Activated CD8-positive, alpha-beta memory T cell treated with anti-CD3 and anti-CD28 coated beads for 1 hour (primary cell): ENCODE results near the gene ERBB3.
"Not testable (repeated sequence)": the region's sequence is repeated elsewhere in the genome, so short reads cannot be mapped to it uniquely, and the experiment has no call there.

Experiments
- DNase-seq, 2 donors: peaks; one replicate each; pipeline ENCODE4 v3.0.0-alpha.2; 2020; ENCODE audit warnings: low read depth in 1 of 2; ENCODE audit errors: extremely low read depth in 1 of 2

The ERBB3 gene

GRCh38 chr12:56079723-56080555 is at the start of gene ERBB3:
ERBB3 (plus strand) TSS chr12:56080165; CDS start chr12:56080301, 136 bp downstream.
- peak; percentile 28 to 44 for DNase-seq

DNA sequence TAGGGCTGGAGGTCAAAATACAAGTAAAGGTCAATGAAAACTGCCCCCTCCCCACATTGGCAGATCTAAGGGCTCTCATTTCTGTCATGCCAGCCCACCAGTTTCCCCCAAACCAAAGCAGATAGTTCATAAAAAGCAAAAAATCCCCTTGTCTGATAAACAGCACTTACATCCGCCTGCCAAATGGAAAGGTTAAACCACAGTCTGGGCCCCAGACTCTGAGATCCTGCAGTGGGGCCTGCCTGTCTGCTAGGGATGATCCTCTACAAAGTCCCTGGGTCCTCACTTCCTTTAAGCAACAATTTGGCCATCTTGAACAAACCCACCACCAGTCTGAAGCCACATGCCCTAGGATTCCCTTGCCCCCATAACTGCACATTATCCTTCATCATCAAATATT is 48.0 kb upstream of the ERBB3 start:
- DNase-seq = no peak

DNA sequence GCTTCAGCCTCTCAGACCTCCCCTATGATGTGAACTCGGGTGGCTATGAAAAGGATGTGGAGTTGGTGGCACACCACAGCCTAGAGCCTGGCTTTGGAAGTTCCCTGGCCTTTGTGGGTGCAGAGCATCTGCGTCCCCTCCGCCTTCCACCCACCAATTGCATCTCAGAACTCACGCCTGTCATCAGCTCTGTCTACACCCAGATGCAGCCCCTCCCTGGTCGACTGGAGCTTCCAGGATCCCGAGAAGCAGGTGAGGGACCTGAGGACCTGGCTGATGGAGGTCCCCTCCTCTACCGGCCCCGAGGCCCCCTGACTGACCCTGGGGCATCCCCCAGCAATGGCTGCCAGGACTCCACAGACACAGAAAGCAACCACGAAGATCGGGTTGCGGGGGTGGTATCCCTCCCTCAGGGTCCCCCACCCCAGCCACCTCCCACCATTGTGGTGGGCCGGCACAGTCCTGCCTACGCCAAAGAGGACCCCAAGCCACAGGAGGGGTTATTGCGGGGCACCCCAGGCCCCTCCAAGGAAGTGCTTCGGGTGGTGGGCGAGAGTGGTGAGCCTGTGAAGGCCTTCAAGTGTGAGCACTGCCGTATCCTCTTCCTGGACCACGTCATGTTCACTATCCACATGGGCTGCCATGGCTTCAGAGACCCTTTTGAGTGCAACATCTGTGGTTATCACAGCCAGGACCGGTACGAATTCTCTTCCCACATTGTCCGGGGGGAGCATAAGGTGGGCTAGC is 45.2 kb upstream of the ERBB3 start:
- DNase-seq = no peak

- no peak for DNase-seq
These were observed 42.8 kb upstream of the ERBB3 start for GRCh38 chr12:56037161-56037560.

- no peak for DNase-seq
These were observed 41.8 kb upstream of the ERBB3 start for GRCh38 chr12:56038022-56038655.

DNA sequence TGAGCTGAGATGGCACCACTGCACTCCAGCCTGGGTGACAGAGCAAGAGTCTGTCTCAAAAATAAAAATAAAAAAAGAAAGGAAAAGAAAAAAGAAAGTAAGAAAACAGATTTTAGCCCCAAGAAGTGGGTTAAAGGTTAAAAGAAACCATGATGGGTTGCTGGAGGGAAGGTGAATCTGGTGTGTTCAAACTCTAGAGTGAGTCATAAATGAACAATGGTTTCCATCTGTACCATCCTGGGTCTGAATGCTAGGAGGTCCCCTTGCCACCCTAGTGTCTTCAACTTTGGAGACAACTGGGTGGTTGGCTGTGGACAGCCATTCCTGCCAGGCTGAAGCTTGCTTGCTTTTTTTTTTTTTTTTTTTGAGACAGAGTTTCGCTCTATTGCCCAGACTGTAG is 39.8 kb upstream of the ERBB3 start:
- DNase-seq = no peak

DNA sequence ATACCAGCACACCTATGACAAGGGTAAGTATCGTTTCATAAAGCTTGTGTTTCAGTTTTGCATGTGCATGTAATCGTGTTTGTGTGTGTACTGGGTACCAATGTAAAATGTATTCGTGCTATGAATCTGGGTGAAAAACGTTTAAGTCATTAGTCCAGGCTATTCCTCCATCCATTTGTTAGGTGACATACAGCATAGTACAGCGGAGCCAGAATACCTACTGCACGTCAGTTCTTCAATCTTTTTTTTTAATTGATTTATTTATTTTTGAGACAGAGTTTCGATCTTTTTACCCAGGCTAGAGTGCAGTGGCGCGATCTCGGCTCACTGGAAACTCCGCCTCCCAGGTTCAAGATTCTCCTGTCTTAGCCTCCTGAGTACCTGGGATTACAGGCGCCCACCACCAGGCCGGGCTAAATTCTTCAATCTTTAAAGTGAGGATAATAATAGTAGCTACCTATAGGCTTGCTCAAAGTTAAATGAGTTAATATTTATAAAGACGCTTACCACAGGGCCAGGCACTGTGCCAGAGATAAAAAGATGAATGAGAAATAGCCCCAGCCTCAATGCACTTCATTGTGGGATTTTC is 38.9 kb upstream of the ERBB3 start:
- no peak for DNase-seq

- DNase-seq = peak; percentile 77 to 83
These were observed 38.2 kb upstream of the ERBB3 start, which contains the start of gene RPS26 for GRCh38 chr12:56041552-56042429. RPS26 (plus strand) TSS chr12:56041918; CDS start chr12:56042167, 249 bp downstream.

DNA sequence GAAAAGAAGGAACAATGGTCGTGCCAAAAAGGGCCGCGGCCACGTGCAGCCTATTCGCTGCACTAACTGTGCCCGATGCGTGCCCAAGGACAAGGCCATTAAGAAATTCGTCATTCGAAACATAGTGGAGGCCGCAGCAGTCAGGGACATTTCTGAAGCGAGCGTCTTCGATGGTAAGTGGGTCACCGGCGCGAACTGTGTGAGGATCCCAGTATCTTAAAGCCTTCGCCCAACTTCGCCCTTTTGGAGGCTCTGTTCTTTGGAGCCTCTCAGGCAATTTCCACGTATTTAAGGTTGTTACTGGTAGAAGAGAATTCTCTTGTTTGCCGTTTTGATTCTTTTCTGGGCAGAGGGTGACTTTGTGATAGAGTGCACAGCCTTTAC is 37.5 kb upstream of the ERBB3 start:
- DNase-seq = not testable (repeated sequence)

GRCh38 chr12:56042843-56043242 is 37.1 kb upstream of the ERBB3 start:
- no peak for DNase-seq

GRCh38 chr12:56046027-56046780 is 33.8 kb upstream of the ERBB3 start:
- DNase-seq = no peak

- DNase-seq = no peak
These were observed 26.5 kb upstream of the ERBB3 start for GRCh38 chr12:56053407-56053893.

- DNase-seq = not testable (repeated sequence)
These were observed 20.0 kb upstream of the ERBB3 start for GRCh38 chr12:56059964-56060363.

DNA sequence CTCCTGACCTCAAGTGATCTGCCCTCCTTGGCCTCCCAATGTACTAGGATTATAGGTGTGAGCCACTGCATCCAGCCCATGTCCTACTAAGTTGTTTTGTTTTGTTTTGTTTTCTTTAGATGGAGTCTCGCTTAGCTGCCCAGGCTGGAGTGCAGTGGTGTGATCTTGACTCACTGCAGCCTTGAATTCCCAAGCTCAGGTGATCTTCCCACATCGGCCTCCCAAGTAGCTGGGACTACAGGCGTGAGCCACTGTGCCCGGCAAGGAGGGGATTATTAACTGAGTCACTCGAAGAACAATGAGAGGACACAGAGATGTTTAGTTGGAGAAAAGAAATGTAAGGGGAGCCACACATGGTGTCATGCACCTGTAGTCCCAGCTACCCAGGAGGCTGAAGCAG is 18.0 kb upstream of the ERBB3 start:
- no peak for DNase-seq

DNA sequence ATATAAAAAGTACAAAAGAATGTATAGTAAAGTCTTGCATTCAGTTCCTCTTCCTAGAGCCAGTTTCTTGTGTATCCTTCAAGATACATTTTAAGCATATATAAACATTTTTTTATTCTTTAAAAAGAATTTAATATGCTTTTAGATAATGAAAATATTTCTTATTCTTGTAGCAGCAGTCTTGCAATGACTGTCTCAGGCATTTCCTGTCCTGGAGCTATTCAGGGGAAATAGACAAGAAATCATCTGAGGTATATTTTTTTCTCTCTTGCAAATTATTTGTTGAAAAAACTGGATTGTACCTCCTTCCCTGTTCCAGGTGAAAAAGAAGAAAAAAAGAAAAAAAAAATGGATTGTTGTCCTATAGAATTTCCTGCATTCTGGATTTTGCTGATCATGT is 17.0 kb upstream of the ERBB3 start:
- DNase-seq = no peak

- no peak for DNase-seq
These were observed 8.3 kb upstream of the ERBB3 start for GRCh38 chr12:56071648-56072047.

DNA sequence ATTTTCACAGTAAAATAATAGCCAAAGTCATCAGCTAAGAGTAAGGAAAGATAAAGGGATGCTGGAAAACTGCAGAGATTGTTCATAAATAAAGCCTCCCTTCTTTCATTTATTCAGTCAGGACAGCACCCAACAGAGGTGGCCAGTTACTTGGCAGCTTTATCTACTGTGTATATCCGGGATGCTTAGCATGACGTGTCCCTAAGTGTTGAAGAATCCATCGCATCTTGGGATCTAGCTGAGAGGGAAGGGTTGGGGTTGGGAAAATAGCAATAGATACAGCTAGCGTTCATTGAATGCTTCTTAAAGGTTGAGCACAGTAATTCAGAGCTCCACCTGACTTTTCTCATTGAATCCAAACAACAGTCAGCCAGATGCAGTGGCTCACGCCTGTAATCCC is 5.6 kb upstream of the ERBB3 start:
- no peak for DNase-seq

GRCh38 chr12:56077966-56078365 is 2.0 kb upstream of the ERBB3 start:
- not testable (repeated sequence) for DNase-seq

GRCh38 chr12:56078427-56078826 is 1.5 kb upstream of the ERBB3 start:
- DNase-seq = no peak
